Tibial nerve (tissue), 4 donors: Measurements from ENCODE around the gene PHACTR4.

Experiments
- EP300 ChIP-seq, 2 donors: sonication (generic); formaldehyde crosslinking; IDR thresholded peaks; one replicate each; pipeline ENCODE4 v1.6.1; 2017; ENCODE audit warnings: antibody characterized with exemption in 2 of 2, mild to moderate bottlenecking in 1 of 2
- POLR2A ChIP-seq, 2 donors: fragments of 450-650 bp; IDR thresholded peaks; one replicate each; pipeline ENCODE4 v1.6.1; 2017; ENCODE audit warnings: antibody characterized with exemption in 2 of 2, mild to moderate bottlenecking in 2 of 2, moderate library complexity in 2 of 2
- TF ChIP-seq, protein P1 (sequence below), 5 experiments: fragments of 200-600 bp in 3 of 5; fragments of 450-650 bp in 2 of 5; sonication (generic) in 3 of 5; IDR thresholded peaks; one replicate each; pipeline ENCODE4 v1.5.1; 2016 to 2019; ENCODE audit warnings: antibody characterized with exemption in 5 of 5, mild to moderate bottlenecking in 3 of 5, moderate library complexity in 2 of 5

DNA sequence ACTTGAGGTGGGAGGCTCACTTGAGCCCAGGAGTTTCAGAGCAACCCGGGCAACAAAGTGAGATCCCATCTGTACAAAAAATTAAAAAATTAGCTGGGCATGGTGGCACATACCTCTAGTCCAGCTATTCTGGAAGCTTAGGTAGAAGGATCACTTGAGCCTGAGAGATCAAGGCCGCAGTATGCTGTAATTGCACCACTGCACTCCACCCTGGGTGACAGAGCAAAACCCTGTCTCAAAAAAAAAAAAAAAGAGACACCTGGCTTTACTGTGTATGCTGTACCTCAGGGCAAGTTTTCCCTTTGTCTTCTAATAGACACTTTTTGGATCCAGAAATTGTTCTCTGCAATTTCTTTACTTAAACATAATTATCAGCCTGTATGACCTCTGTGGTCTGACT is 113.2 kb downstream of the PHACTR4 start:
- TF ChIP-seq, protein P1, sequence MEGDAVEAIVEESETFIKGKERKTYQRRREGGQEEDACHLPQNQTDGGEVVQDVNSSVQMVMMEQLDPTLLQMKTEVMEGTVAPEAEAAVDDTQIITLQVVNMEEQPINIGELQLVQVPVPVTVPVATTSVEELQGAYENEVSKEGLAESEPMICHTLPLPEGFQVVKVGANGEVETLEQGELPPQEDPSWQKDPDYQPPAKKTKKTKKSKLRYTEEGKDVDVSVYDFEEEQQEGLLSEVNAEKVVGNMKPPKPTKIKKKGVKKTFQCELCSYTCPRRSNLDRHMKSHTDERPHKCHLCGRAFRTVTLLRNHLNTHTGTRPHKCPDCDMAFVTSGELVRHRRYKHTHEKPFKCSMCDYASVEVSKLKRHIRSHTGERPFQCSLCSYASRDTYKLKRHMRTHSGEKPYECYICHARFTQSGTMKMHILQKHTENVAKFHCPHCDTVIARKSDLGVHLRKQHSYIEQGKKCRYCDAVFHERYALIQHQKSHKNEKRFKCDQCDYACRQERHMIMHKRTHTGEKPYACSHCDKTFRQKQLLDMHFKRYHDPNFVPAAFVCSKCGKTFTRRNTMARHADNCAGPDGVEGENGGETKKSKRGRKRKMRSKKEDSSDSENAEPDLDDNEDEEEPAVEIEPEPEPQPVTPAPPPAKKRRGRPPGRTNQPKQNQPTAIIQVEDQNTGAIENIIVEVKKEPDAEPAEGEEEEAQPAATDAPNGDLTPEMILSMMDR (IDR thresholded peaks at IDR 0.05): no peak
- TF ChIP-seq EP300 (IDR thresholded peaks at IDR 0.05) (no peak), POLR2A (IDR thresholded peaks at IDR 0.05) (no peak)
